ENCODE results near the gene PSKH1.

Gene PSKH1

GRCh38 chr16:67868290-67868689 is 24.8 kb upstream of the PSKH1 start:
- CTCF ChIA-PET: interaction anchor here (2.4 kb wide), 1 partner anchor 52 kb away, joined by 11 read pairs; no protein-coding TSS in a partner anchor
- peaks cover 28 to 87% of the 10 kb centered on the region in 2 experiments for H3K36me3 ChIP-seq (ENCODE audit: control insufficient read depth in 2 of 2, insufficient read depth in 1 of 2, low read length in 2 of 2)
- no peaks in the 10 kb centered on the region for H3K9me3 ChIP-seq (ENCODE audit: control insufficient read depth, insufficient read depth, low read depth, low read length)
- H3K4me3 ChIP-seq (ENCODE audit: low read depth, low read length): no peak overlapping the region
- H3K27ac ChIP-seq (ENCODE audit: extremely low read depth, low read depth, low read length): no peak overlapping the region
- POLR2A ChIA-PET: no interaction called here
- no peaks in the 10 kb centered on the region; the same call in 1 of the 2 replicates for H3K4me1 ChIP-seq (ENCODE audit: control insufficient read depth, insufficient read depth, low read length)
- 0 out of 2 replicates have a peak, but pooled peaks have one; percentile 4 for TF ChIP-seq PRDM1 (tag by site-specific recombination; IDR thresholded peaks at IDR 0.05)
- TF ChIP-seq, protein P1, sequence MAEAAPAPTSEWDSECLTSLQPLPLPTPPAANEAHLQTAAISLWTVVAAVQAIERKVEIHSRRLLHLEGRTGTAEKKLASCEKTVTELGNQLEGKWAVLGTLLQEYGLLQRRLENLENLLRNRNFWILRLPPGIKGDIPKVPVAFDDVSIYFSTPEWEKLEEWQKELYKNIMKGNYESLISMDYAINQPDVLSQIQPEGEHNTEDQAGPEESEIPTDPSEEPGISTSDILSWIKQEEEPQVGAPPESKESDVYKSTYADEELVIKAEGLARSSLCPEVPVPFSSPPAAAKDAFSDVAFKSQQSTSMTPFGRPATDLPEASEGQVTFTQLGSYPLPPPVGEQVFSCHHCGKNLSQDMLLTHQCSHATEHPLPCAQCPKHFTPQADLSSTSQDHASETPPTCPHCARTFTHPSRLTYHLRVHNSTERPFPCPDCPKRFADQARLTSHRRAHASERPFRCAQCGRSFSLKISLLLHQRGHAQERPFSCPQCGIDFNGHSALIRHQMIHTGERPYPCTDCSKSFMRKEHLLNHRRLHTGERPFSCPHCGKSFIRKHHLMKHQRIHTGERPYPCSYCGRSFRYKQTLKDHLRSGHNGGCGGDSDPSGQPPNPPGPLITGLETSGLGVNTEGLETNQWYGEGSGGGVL (tag by site-specific recombination; IDR thresholded peaks at IDR 0.05): no peak

GRCh38 chr16:67869653-67870052 is 23.4 kb upstream of the PSKH1 start:
- Histone ChIP-seq H3K9me3 (ENCODE audit: control insufficient read depth, insufficient read depth, low read depth, low read length) (no peaks in the 10 kb centered on the region), H3K36me3 (ENCODE audit: control insufficient read depth in 2 of 2, insufficient read depth in 1 of 2, low read length in 2 of 2) (peaks cover 28 to 79% of the 10 kb centered on the region in 2 experiments), H3K4me1 (ENCODE audit: control insufficient read depth, insufficient read depth, low read length) (no peaks in the 10 kb centered on the region), H3K27ac (ENCODE audit: extremely low read depth, low read depth, low read length) (no peak overlapping the region), H3K4me3 (ENCODE audit: low read depth, low read length) (no peak overlapping the region)
- CTCF ChIA-PET: interaction anchor here (0.6 to 2.4 kb wide), 3 partner anchors 9 to 53 kb away, joined by 3 to 11 read pairs (median 3); no protein-coding TSS in a partner anchor
- POLR2A ChIA-PET: no interaction called here
- TF ChIP-seq ZNF354C (tag by site-specific recombination; IDR thresholded peaks at IDR 0.05; ENCODE audit: borderline replicate concordance, low read depth): no peak
- TF ChIP-seq ZNF10 (tag by site-specific recombination; IDR thresholded peaks at IDR 0.05): no peak
- TF ChIP-seq ZFP37 (tag by site-specific recombination; IDR thresholded peaks at IDR 0.05): no peak
- no peak for TF ChIP-seq SP2 (tag by site-specific recombination; IDR thresholded peaks at IDR 0.05)
- no peak for TF ChIP-seq ZNF311 (tag by site-specific recombination; IDR thresholded peaks at IDR 0.05; ENCODE audit: borderline replicate concordance)
- TF ChIP-seq ZNF324 (tag by site-specific recombination; IDR thresholded peaks at IDR 0.05): no peak
- TF ChIP-seq GFI1B (tag by site-specific recombination; IDR thresholded peaks at IDR 0.05): no peak
- no peak for TF ChIP-seq ZNF19 (tag by site-specific recombination; IDR thresholded peaks at IDR 0.05; ENCODE audit: low read depth)
- TF ChIP-seq ZNF114 (tag by site-specific recombination; IDR thresholded peaks at IDR 0.05): no peak
- TF ChIP-seq ZBTB26 (tag by site-specific recombination; optimal IDR thresholded peaks at IDR 0.05): no peak
- TF ChIP-seq, protein P2, sequence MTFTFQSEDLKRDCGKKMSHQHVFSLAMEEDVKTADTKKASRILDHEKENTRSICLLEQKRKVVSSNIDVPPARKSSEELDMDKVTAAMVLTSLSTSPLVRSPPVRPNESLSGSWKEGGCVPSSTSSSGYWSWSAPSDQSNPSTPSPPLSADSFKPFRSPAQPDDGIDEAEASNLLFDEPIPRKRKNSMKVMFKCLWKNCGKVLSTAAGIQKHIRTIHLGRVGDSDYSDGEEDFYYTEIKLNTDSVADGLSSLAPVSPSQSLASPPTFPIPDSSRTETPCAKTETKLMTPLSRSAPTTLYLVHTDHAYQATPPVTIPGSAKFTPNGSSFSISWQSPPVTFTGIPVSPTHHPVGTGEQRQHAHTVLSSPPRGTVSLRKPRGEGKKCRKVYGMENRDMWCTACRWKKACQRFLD (tag by site-specific recombination; IDR thresholded peaks at IDR 0.05): no peak
- TF ChIP-seq, protein P3, sequence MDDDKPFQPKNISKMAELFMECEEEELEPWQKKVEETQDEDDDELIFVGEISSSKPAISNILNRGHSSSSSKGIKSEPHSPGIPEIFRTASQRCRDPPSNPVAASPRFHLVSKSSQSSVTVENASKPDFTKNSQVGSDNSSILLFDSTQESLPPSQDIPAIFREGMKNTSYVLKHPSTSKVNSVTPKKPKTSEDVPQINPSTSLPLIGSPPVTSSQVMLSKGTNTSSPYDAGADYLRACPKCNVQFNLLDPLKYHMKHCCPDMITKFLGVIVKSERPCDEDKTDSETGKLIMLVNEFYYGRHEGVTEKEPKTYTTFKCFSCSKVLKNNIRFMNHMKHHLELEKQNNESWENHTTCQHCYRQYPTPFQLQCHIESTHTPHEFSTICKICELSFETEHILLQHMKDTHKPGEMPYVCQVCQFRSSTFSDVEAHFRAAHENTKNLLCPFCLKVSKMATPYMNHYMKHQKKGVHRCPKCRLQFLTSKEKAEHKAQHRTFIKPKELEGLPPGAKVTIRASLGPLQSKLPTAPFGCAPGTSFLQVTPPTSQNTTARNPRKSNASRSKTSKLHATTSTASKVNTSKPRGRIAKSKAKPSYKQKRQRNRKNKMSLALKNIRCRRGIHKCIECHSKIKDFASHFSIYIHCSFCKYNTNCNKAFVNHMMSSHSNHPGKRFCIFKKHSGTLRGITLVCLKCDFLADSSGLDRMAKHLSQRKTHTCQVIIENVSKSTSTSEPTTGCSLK (tag by site-specific recombination; IDR thresholded peaks at IDR 0.05): no peak
- TF ChIP-seq GLI2 (tag by site-specific recombination; IDR thresholded peaks at IDR 0.05; ENCODE audit: borderline replicate concordance, low read depth): no peak
- no peak for TF ChIP-seq ZBTB44 (tag by site-specific recombination; IDR thresholded peaks at IDR 0.05)
- no peak for TF ChIP-seq ZNF501 (tag by site-specific recombination; IDR thresholded peaks at IDR 0.05)
- TF ChIP-seq ZNF654 (tag by site-specific recombination; IDR thresholded peaks at IDR 0.05; ENCODE audit: low read depth): no peak
- TF ChIP-seq ZBTB48 (tag by site-specific recombination; IDR thresholded peaks at IDR 0.05): no peak
- TF ChIP-seq ZNF776 (tag by site-specific recombination; IDR thresholded peaks at IDR 0.05; ENCODE audit: borderline replicate concordance): no peak
- TF ChIP-seq ZNF341 (tag by site-specific recombination; IDR thresholded peaks at IDR 0.05; ENCODE audit: low read depth): no peak
